ENCODE results near the gene HAGH.

- TF ChIP-seq GABPA (IDR thresholded peaks at IDR 0.05; ENCODE audit: low read depth), result no peak
- no peak for TF ChIP-seq CTCF (IDR thresholded peaks at IDR 0.05; ENCODE audit: insufficient read depth, low read length)
- no peak for TF ChIP-seq POLR2AphosphoS5 (IDR thresholded peaks at IDR 0.05; ENCODE audit: low read depth)
- no peak for TF ChIP-seq REST (IDR thresholded peaks at IDR 0.05; ENCODE audit: insufficient replicate concordance, low read depth)
- TF ChIP-seq SPI1 (IDR thresholded peaks at IDR 0.05; ENCODE audit: borderline replicate concordance, low read depth), result no peak
Observed at GRCh38 chr16:1834096-1834495, 7.5 kb upstream of the HAGH start.

All from HL-60 (cell line).